A673 (cell line): ENCODE results near the gene LPP. TPM values are rescaled to one million over a fixed set of nuclear protein-coding genes. Genes with fewer than 3 reads are reported as not detected.
A peak's percentile ranks its signal among the peaks of the same experiment; 100 is the strongest.

ENCODE experiments used
- BruUV-seq: library from RNA; stranded (reverse); fragments of 400-500 nt; replicated peaks from 2 replicates; lab custom pipeline; 2021; lab: Mats Ljungman, UMichigan
- CTCF ChIA-PET: fragments of 300-600 bp; sonication (Branson Sonifier 250); formaldehyde crosslinking; loops from one replicate; lab custom pipeline; 2022; ENCODE audit warnings: antibody characterized with exemption; lab: Charles Lee
- POLR2A ChIA-PET: fragments of 300-600 bp; sonication (Branson Sonifier 250); formaldehyde crosslinking; loops from one replicate; lab custom pipeline; 2022; ENCODE audit warnings: antibody characterized with exemption; ENCODE audit not compliant: low non-redundant PET; lab: Charles Lee
- DNase-seq: peaks from one replicate; pipeline ENCODE4 v3.0.0-alpha.2; 2015; ENCODE audit warnings: low spot score
- H3K27ac ChIP-seq: fragments of 200-600 bp; sonication (generic); 2 replicates; pipeline ENCODE4 v1.5.1; 2016; ENCODE audit warnings: mixed run types, low read depth, mild to moderate bottlenecking, mixed read lengths, antibody characterized with exemption, low read length; ENCODE audit not compliant: poor library complexity, severe bottlenecking
- H3K27me3 ChIP-seq: fragments of 200-600 bp; sonication (generic); replicated peaks from 2 replicates; pipeline ENCODE4 v1.6.1; 2017; ENCODE audit warnings: mixed run types, low read depth, mild to moderate bottlenecking, mixed read lengths, antibody characterized with exemption, low read length; ENCODE audit not compliant: insufficient read depth, poor library complexity
- H3K36me3 ChIP-seq: fragments of 200-600 bp; sonication (generic); 2 replicates; pipeline ENCODE4 v1.6.1; 2016; ENCODE audit warnings: mixed run types, mild to moderate bottlenecking, mixed read lengths, antibody characterized with exemption, low read length; ENCODE audit not compliant: insufficient read depth, poor library complexity, severe bottlenecking
- H3K4me1 ChIP-seq: fragments of 200-600 bp; sonication (generic); 2 replicates; pipeline ENCODE4 v1.6.1; 2017; ENCODE audit warnings: mixed run types, mild to moderate bottlenecking, mixed read lengths, antibody characterized with exemption, low read length; ENCODE audit not compliant: insufficient read depth, poor library complexity, severe bottlenecking
- H3K4me3 ChIP-seq: fragments of 200-600 bp; sonication (generic); 2 replicates; pipeline ENCODE4 v1.5.1; 2016; ENCODE audit warnings: low read depth, mixed run types, mild to moderate bottlenecking, mixed read lengths, low read length; ENCODE audit not compliant: poor library complexity, severe bottlenecking
- H3K9me3 ChIP-seq: fragments of 200-600 bp; sonication (generic); 2 replicates; pipeline ENCODE4 v1.6.1; 2016; ENCODE audit warnings: mixed run types, low read depth, mild to moderate bottlenecking, mixed read lengths, antibody characterized with exemption, low read length; ENCODE audit not compliant: poor library complexity, severe bottlenecking
- EZH2 ChIP-seq: fragments of 200-600 bp; sonication (generic); IDR thresholded peaks from 2 replicates; pipeline ENCODE4 v1.6.1; 2017; ENCODE audit warnings: borderline replicate concordance, low read depth, mild to moderate bottlenecking, mixed read lengths, antibody characterized with exemption, low read length; ENCODE audit not compliant: poor library complexity, severe bottlenecking
- intact Hi-C: fragments of 100-400 bp; cut with micrococcal nuclease; formaldehyde crosslinking; loops from one replicate; pipeline ENCODE4 v1.10.0; 2022; ENCODE audit not compliant: unreplicated experiment
- total RNA-seq: library from RNA; stranded (reverse); gene quantifications from 2 replicates; pipeline ENCODE4 v1.2.3, GENCODE V29; 2021
- TF ChIP-seq, protein P1 (sequence below): fragments of 300-800, 200-600 bp; sonication (generic); conservative IDR thresholded peaks from 2 replicates; pipeline ENCODE4 v1.5.1; 2017; ENCODE audit warnings: low read depth, mild to moderate bottlenecking, antibody characterized with exemption, low read length, moderate library complexity, mixed read lengths

Gene LPP
- total RNA-seq, 1 experiment from 2014 or later: 39.7 TPM

GRCh38 chr3:188782613-188783124, 628.7 kb downstream of the LPP start:
- intact Hi-C loops: no loop called here
- Histone ChIP-seq H3K27me3 (no peaks in the 10 kb centered on the region), H3K4me3 (no peak overlapping the region), H3K9me3 (no peaks in the 10 kb centered on the region), H3K4me1 (no peaks in the 10 kb centered on the region), H3K36me3 (no peaks in the 10 kb centered on the region), H3K27ac (no peak overlapping the region)
- no peak for DNase-seq
- ChIA-PET POLR2A (no interaction called here), CTCF (no interaction called here)
- TF ChIP-seq EZH2: no peak
- TF ChIP-seq, protein P1, sequence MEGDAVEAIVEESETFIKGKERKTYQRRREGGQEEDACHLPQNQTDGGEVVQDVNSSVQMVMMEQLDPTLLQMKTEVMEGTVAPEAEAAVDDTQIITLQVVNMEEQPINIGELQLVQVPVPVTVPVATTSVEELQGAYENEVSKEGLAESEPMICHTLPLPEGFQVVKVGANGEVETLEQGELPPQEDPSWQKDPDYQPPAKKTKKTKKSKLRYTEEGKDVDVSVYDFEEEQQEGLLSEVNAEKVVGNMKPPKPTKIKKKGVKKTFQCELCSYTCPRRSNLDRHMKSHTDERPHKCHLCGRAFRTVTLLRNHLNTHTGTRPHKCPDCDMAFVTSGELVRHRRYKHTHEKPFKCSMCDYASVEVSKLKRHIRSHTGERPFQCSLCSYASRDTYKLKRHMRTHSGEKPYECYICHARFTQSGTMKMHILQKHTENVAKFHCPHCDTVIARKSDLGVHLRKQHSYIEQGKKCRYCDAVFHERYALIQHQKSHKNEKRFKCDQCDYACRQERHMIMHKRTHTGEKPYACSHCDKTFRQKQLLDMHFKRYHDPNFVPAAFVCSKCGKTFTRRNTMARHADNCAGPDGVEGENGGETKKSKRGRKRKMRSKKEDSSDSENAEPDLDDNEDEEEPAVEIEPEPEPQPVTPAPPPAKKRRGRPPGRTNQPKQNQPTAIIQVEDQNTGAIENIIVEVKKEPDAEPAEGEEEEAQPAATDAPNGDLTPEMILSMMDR: no peak
- BruUV-seq: no TSS peak

GRCh38 chr3:188786424-188786823, 632.5 kb downstream of the LPP start:
- ChIA-PET POLR2A (no interaction called here), CTCF (no interaction called here)
- no TSS peak for BruUV-seq

DNA sequence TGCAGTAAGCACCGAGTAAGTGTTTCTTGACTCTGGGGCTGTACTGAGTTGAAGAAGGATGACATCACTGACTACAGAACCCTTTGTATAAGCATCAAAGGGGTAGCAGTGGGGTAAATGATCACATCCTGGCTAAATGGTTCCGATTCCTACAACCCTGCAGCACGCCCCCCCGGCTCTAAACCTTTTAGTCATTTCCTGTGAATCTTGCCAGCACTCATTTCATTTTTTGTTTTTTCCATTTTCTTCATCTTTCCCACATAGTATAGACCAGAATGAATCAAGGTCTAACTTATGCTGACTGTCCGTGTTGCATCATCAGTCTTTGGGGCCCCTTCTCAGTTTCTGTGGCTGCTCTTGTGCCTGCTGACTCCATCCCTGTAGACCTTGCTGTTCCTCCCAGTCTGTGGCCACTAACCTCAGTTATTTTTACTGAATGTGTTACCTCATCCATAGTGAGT, 634.7 kb downstream of the LPP start:
- no peak overlapping the region for H3K4me3 ChIP-seq
- peaks cover 13% of the 10 kb centered on the region for H3K4me1 ChIP-seq
- CTCF ChIA-PET: no interaction called here
- no peak for TF ChIP-seq EZH2
- TF ChIP-seq, protein P1: no peak
- intact Hi-C loops: no loop called here
- no TSS peak for BruUV-seq
- peak; percentile 93 for DNase-seq
- H3K36me3 ChIP-seq: no peaks in the 10 kb centered on the region
- peak overlapping the region; percentile 60 for H3K27ac ChIP-seq
- POLR2A ChIA-PET: interaction anchor here (0.5 to 0.7 kb wide), 2 partner anchors 124 to 279 kb away, joined by 3 to 5 read pairs; no protein-coding TSS in a partner anchor
- no peaks in the 10 kb centered on the region for H3K27me3 ChIP-seq
- H3K9me3 ChIP-seq: no peaks in the 10 kb centered on the region

More at GRCh38 chr3:188786424-188786823, 632.5 kb downstream of the LPP start:
- Histone ChIP-seq H3K4me1 (peaks cover 9% of the 10 kb centered on the region), H3K9me3 (no peaks in the 10 kb centered on the region), H3K36me3 (no peaks in the 10 kb centered on the region), H3K27ac (no peak overlapping the region), H3K4me3 (no peak overlapping the region), H3K27me3 (no peaks in the 10 kb centered on the region)
- no peak for DNase-seq
- TF ChIP-seq, protein P1: no peak
- TF ChIP-seq EZH2: no peak
- intact Hi-C loops: no loop called here
